Fibroblast of skin of left biceps (primary cell): ENCODE data around the gene ALDH6A1.
"Not testable (repeated sequence)": the region's sequence is repeated elsewhere in the genome, so short reads cannot be mapped to it uniquely, and the experiment has no call there.

ENCODE experiments used
- DNase-seq, 2 experiments: peaks; one replicate each; pipeline ENCODE4 v3.0.0-alpha.2; 2013; ENCODE audit warnings: low read depth in 2 of 2

Gene ALDH6A1

DNA sequence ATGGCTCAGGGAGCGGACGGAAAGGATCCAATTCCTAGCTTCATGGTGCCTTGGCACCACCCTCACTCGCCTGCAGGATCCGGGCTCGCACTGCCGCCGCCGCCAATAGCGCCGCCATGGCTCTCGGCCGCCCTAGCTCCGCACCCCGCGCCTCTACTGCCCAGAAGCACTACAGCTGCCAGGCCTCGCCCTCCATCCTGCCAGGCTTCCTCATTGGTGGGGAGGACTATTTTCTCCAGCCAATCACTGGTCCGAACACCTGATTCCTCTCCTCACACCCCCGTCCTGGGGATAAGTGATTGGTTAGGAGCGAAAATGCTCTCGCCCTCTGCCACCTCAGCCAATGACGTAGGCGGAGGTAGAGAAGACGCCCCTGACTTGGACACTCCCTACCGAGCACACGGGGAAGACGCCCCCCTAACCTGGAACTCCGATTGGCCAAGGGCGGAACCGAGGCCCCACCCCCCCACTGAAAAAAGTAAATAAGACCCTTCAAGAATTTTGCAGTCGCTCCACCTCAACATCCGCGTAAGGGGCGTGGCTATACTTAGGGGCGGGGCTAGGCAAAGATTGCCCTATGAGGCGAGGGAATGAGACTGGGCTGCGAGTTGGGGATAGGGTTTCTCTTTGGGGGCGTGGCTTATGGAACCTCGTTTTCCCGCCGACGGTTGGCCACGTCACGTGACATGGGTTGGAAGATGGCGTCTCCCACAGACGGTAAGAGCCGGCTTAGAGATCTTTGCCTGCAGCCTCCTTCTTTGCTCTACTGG lies at the start of gene ALDH6A1, which contains the start of gene LIN52:
ALDH6A1 (minus strand) TSS at position 177 of the 770 bp plus-strand sequence; CDS start at position 118, 59 bp downstream.
LIN52 (plus strand) TSS at position 680 of the 770 bp plus-strand sequence; CDS start at position 699, 19 bp downstream.
- peak; percentile 100 for DNase-seq

DNA sequence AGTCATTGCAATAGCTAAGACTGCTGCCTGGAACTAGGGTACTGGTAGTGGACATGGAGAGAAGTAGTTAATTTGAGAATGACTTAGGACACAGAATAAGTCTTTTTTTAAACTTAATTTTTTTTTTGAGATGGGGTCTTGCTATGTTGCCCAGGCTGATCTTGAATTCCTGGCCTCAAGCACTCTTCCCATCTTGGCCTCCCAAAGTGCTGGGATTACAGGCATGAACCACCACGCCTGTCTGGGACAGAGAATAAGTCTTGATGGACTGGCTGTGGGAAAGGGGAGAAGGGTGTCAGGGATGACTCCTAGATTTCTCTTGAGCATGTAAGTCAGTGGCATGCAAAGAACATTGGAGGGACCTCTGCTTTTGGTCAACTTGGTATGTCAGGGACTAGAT lies 43.4 kb upstream of the ALDH6A1 start:
- no peak for DNase-seq

DNA sequence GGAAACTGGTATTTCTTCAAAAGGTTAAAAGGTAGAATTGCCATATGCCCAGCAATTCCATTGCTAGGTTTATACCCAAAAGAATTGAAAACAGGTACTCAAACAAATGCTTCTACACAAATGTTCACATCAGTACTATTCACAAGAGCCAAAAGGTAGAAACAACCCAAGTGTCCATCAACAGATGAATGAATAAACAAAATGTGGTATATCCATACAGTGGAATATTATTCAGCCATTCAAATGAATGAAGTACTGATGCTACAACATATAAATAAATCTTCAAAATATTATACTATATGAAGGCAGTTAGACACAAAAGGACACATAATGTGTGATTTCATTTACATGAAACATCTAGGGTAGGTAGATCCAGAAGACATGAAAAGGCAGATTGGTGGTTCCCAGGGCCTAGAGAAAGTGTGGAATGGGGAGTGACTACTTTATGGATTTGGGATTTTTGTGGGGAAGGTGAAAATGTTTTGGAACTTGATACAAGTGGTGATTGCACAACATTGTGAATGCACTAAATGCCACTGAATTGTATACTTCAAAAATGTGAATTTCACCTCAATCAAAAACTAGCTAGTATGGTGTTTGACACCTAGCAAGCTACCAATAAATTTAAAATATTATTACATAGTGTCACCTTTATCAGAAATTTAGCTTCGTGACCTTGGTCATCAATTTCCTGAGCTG lies 42.2 kb upstream of the ALDH6A1 start:
- DNase-seq, result no peak

DNA sequence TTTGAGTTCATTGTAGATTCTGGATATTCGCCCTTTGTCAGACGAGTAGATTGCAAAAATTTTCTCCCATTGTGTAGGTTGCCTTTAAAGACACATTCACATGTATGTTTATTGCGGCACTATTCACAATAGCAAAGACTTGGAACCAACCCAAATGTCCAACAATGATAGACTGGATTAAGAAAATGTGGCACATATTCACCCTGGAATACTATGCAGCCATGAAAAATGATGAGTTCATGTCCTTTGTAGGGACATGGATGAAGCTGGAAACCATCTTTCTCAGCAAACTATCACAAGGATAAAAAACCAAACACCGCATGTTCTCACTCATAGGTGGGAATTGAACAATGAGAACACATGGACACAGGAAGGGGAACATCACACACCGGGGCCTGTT lies 41.2 kb upstream of the ALDH6A1 start:
- DNase-seq, result not testable (repeated sequence)

DNA sequence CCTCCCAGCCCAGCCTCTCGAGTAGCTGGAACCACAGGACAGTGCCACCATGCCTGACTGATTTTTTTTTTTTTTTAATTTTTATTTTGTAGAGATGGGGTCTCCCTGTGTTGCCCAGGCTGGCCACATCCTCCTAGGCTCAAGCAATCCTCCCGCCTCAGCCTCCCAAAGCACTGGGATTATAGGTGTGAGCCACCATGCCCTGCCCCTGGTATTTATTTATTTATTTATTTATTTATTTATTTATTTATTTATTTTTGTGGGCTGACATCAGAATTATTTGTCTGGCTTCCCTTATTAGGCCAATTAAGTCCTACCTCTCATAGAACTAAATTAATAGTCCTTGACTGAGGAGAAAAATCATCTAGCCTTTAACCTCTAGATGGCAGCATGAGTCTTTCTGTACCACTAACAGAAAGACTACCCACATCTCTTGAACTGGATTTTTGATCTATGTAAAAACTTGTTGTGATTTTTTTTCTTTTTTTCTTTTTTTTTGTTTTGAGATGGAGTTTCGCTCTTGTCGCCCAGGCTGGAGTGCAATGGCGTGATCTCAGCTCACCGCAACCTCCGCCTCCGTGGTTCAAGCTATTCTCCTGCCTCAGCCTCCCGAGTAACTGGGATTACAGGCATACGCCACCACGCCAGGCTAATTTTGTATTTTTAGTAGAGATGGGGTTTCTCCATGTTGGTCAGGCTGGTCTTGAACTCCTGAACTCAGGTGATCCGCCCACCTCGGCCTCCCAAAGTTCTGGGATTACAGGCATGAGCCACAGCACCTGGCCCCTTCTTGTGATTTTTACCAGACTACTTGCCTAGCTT lies 27.4 kb upstream of the ALDH6A1 start:
- DNase-seq, result peak; percentile 15 to 19

DNA sequence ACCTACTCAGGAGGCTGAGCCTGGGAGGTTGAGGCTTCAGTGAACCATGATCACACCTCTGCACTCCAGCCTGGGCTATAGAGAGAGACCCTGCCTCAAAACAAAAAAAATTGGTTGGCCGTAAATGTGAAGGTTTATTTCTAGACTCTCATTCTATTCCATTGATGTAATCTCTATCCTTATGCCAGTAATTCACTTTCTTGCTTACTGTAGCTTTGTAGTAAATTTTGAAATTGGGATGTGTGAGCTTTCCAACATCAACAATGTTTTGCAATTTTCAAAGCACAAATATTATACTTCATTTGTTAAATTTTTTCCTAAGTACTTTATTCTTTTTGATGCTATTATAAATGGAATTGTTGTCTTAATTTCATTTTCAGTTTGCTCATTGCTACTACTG lies 25.1 kb upstream of the ALDH6A1 start:
- DNase-seq, result no peak

DNA sequence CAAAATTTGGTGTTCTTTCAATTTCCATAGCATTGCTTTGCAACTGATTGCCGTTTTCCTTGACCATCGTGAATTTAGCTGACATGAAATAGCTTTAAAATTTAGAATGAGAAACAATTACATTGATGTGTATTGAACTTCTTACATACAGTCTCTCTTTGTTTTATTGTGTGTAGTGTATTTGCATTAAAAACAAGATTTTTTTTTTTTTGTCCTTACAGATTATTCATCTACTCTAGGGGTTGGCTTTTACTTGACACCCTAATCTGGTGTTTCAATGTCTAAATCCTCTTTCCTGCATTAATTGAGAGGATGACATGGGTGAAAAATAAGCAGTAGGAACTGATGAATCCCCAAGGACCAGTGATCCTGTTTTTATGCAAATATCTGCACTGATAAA lies 21.1 kb upstream of the ALDH6A1 start:
- DNase-seq, result no peak

DNA sequence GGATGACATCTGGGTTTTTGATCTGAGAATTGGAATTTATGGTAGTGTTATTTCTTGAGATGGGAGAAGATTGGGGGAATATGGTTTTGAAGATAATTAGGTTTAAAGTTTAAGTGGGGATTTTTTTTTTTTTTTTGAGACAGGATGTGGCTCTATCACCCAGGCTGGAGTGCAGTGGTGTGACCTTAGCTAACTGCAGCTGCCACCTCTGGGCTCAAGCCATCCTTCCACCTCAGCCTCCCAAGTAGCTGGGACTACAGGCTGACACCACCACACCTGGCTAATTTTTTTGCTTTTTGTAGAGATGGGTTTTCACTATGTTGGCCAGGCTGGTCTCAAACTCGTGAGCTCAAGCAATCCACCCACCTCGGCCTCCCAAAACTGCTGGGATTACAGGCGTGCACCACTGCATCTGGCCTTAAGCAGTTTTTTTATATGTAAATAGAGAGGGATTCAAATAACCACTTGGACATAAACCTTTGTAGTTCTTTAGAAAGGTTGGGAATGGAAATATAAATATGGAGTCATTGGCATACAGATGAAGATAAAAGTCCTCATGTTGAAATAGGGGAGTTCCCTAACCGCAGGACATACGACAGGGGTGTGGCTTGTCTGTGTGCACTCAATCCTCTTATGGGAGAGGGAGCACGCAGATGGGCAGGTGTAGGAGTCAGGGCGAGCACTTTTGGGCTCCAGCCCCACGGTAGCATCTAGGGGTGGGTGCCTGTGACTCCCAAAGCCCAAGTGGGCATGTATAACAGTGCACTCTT lies 5.2 kb upstream of the ALDH6A1 start:
- no peak for DNase-seq

DNA sequence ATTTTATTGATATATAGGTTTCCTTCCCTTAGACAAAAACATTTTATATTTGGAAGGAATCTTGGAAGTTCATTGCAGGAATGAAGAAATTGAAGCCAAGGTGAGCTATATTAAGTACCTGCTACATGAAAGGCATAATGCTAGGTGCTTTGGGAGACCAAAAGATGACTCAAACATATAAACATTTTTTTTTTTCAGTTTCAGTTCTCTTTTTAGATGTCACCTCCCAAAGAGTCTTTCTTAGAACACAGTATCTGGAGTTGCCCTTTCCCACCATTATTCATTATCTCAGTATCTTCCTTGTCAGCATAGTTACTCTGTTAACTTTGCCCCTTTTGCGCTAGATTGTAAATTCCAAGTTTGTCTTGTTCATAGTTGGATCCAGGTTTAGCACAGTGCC lies 1.6 kb upstream of the ALDH6A1 start:
- DNase-seq, result no peak

DNA sequence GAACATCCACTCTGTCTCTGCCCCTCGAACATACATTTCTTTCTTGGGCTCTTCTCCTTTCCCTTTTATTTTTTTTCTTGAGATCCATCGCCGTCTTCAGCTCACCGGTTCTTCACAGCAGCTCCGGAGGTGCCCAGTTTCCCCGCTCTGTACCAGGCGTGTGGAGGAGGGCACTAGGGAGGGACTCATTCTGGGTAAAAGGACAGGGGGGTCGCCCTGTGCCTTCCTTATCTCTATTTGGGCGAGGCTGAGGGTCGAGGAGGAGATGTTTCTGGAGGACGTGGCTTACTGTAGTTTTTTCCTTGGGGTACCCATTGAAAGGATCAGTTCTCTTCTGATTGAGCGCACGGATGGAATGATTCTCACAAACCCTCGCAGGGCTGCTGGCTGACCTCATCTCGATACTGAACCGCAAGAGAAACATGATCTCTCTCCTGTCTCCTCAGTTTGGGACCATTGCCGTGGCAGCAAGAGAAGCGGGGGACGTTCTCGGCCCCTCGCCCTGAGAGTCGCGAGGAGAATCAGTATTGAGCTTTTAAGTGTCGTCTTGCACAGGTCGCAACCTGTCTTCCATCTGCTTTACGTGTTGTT lies 889 bp upstream of the ALDH6A1 start:
- DNase-seq, result no peak

DNA sequence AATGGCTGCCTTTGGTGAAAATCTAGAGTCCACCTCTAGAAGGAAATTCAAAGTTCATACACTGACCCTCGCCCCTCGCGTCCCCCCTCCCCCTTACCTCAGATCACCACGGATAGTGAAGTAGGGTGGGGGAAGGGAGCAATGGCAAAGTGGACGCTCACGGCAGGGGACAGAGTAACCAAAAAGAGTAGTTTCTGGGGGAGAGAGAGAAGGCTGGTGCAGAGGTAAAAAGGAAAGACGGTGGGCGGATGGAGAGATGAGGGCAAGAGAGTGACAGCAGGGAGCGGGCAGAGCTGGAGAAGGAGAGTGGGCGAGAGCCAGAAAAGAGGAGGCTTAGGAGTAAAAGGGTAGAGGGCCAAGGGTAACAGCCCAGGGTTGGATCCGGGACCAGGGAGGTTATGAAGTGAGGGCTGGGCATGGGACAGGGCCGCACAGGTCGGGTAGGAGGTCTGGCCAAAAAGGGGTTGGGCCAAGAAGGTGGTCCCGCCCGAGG lies 423 bp downstream of the ALDH6A1 start:
- no peak for DNase-seq

DNA sequence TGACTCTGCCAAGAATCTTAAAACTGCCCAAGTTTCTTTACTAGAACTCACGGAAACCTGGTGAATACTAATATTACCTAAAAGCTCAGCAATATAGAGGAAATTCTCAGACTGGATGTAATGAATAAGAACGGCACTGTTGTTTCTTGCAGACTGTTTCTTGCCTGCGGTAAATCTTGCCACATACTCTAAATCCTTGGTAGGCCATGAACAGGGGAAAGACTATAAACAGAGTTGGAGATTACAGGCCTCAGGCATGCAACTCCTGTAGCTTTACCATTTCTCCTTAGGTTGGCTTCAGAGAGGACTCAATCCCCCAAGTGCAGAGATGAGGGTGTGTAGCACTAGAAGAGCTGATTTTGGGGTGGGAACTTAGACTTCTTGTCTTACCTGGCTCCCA lies 1.1 kb downstream of the ALDH6A1 start:
- DNase-seq, result no peak

DNA sequence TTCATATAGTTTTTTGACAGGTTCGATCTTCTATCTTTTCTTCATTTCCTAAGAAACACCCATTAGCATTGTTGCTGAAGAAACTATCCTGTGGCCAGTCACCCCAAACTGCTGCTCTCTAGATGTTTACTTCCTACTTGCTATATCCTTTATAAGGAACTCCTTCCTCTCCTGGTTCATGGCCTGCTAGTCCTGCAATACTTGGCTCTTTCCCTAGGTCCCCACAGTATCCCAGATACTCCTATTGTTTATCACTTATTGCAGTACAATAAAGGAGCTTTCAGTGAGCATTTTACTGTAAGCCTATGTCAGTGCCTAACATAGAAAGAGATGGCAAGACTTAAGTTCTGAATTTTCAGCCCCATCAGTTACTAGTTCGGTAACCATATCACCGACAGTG lies 2.8 kb downstream of the ALDH6A1 start:
- DNase-seq, result no peak

DNA sequence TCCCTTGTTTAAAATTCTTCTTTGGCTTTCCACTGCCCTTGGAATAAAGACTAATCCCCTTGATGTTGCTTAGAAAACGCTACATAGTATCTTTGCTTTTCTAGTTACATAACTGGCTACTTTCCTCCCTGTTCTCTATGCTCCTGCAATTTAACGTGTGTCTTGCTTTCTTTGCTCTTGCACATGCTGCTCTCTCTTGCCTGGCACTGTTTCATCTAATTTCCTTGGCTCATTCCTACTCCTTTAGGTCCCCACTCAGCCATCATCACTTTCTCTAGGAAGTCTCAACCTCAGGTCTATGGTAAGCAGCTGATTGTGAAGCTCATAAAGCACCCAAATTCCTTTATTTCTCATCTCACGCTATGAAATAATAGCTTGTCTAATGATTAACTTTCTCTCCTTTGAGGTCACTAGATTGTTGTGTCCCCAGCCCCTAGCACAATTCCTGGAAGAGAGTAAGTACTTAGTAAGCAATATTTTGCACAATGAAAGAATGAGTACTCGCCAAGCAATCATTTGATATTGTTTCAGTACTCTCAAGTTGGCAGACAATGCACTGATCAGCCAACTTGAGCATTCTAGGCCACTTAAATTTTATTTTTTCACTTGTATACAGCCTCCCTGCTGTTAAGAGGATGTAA lies 3.3 kb downstream of the ALDH6A1 start:
- no peak for DNase-seq

DNA sequence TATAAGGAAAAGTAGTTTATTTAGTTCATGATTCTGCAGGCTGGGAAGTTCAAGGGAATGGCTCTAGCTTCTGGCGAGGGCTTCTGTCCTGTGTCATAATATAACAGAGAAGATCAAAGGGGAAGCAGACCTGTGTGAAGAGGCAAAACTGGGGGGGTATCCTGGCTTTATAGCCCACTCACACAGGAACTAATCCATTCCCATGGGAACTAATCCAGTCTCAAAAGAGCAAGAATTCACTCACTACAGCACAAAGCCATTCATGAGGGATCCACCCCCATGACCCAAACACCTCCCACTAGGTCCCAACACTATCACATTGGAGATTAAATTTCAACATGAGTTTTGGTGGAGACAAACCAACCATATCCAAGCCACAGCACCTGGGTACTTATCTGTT lies 6.9 kb downstream of the ALDH6A1 start:
- no peak for DNase-seq

DNA sequence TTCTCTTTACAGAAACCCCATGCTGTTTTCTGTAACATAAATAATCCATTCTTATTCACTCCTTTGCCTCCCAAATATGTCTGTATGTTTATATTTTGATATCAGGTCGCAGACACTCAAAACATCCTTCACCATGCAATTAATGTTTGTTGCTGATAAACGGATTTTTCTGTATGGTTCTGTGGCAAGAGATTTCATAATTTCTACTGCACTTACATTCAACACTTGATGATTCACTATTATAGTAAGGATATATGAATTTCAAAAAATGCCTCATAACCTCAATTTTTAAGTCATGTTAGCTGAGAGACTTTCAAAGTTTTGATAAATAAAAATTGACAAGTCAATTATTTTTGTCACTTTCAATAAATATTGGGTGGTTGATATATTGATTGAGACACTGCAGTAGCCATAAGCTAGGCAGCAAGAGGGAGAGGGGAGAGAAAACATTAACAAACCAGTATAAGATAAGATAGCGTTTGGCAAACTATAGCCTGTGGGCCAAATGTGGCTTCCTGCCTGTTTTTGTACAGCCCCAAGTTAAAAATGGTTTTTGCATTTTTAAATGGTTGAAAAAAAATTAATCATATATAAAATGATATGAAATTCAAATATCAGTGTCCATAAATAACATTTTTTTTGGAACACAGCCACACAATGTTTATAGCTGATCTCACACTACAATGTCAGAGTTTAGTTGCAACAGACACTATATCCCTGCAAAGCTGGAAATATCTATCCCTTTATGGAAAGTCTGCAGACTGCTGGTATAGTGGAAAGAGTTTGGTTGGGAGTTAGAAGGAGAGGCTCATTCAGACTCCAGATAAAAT lies 18.3 kb downstream of the ALDH6A1 start:
- no peak for DNase-seq

DNA sequence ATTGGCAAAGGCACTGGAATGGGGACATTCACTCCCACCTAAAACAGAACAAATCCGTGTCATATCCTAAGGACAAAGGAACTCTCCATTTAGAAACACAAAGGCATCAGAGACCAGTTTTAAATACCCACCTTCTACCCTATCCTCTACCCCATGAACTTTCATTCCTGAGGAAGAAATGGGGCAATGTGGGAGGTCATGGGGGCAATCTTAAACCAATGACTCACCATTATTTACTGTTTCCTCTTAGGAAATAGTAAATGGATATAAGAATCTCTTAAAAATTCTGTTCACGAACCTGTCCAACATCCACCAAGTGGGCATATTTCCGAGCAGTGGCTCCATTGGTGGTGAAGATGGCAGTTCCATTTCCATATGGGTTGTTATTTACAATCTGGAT lies 19.4 kb downstream of the ALDH6A1 start:
- DNase-seq, result no peak

DNA sequence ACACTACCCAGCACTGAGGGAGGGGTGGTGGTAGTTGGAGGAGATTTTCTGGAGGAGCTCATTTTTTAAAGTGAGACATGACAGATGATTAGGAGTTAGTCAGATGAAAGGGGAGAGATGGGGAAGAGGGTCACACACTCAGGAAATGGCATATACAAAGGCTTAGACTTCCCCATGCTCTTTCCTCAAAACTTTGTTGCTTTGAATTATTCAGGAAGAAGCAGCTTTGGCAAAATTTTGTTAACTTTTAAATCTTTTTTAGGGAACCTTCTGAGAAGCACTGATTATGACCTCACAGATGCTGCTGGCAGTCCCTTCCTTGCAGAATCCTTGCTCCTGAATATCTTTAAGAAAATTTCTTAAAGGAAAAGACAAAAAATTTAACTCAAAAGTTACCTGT lies 19.8 kb downstream of the ALDH6A1 start:
- DNase-seq, result no peak

DNA sequence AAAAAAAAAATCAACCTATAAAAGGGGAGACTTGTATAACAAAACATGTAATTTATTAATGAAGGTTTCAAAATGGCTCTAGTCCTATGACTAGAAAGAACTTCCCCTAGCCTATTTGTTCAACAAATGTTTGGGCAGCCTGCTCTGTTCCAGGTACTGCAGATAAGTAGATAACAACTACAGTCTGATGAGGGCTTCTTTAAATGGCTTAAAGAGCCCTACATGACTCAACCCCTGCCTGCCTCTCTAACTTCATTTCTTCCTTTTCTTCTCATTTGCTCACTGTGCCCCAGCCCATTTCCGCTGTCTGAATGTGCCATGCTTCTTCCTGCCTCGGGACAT lies 21.5 kb downstream of the ALDH6A1 start:
- no peak for DNase-seq
